GM21515 (cell line): Measurements from ENCODE around the gene EVPL.
"Not testable (repeated sequence)": the region's sequence is repeated elsewhere in the genome, so short reads cannot be mapped to it uniquely, and the experiment has no call there.

Experiments used
- ATAC-seq: cut with Tn5 transposase; IDR thresholded peaks from one replicate; pipeline ENCODE4 v1.9.1; 2021; ENCODE audit not compliant: unreplicated experiment

Gene EVPL

DNA sequence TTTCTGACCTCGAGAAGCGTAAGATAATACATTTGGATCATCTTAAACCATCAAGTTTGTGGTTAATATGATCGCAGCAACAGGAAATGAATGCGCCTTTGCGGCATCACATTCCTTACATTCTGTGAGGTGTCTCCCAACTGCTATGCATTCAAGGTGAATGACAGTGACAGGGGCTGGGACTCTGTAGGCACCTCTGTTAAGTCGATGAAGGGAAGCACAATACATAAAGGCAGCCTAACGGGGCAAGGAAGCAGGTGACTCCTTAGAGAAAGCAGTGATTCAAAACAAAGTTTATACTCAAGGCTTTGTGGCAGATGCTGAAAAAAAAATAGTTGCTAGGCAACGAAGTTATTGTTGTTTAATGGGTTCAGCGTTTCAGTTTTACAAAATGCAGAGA lies 21.6 kb upstream of the EVPL start:
- no peak for ATAC-seq

DNA sequence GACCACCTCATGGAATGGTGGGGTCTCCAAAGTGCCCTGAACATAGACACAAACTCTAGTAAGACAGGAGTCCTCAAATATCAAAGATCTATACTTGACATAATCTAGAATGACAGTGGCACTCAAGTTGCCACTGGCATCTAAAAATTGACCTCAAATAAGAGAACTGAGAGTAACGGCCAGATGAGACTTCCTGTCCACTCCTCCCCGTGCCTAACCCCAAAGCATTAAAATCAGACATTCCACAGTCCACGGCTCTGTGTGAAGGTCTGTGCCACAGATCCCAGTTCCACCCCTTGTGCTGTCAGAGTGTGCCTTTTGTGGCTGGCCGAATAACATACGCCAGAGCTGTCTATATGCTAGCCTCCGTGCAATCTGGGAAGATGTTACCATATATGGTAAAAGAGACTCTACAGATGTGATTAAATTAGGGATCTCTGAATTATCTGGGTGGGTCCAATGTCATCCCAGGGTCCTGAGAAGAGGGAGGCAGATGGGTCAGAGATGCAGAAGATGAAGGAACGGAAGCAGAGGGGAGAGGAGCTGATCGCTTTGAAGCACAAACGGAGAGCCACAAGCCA lies 21.0 kb upstream of the EVPL start:
- ATAC-seq: no peak

DNA sequence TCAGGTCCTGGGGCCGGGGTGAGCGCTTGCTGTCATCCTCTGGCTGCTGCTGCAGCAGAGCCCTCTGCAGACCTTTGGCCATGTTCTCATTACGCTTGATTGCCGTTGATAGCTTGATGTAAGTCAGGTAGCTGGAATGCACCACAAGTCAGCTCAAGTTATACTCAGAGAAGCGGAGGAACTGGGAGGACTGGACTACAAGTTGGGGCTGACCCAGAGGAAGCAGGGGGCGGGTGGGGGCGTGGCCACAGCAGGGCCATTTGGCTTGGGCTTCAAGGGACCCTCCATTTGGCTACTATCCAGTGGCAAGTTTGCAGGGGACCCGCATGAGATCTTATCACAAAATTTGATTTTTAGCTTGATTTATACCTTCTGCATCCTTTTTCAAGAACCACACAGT lies 19.0 kb upstream of the EVPL start:
- ATAC-seq: no peak

DNA sequence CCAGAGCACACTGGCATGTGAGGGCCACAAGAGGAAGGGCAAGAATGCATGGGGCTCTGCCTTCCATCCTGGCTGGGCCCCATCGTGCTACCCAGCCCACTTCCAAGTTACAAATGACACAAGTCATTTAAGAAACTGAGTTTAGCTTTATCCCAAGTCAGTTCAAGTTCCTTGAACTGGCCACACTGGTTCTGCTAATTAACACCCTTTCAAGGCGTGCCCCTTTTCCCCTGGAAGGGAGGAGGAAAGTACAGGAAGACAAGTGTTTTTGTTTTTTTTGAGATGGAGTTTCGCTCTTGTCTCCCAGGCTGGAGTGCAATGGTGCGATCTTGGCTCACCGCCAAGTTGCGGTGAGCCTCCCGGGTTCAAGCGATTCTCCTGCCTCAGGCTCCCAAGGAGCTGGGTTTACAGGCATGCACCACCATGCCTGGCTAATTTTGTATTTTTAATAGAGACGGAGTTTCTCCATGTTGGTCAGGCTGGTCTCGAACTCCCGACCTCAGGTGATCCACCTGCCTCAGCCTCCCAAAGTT lies 17.4 kb upstream of the EVPL start:
- ATAC-seq: not testable (repeated sequence)

DNA sequence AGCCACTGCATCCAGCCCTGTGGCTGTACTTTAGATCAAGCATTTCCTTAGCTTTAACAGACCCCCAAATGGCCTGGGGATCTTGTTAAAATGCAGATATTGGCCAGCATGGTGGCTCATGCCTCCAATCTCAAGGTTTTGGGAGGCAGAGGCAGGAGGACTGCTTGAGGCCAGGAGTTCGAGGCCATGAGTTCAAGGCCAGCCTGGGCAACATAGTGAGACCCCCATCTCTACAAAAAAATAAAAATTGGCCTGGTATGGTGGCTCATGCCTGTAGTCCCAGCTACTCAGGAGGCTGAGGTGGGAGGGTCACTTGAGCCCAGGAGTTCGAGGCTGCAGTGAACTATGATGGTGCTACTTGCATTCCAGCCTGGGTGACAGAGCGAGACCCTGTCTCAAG lies 15.8 kb upstream of the EVPL start:
- not testable (repeated sequence) for ATAC-seq

DNA sequence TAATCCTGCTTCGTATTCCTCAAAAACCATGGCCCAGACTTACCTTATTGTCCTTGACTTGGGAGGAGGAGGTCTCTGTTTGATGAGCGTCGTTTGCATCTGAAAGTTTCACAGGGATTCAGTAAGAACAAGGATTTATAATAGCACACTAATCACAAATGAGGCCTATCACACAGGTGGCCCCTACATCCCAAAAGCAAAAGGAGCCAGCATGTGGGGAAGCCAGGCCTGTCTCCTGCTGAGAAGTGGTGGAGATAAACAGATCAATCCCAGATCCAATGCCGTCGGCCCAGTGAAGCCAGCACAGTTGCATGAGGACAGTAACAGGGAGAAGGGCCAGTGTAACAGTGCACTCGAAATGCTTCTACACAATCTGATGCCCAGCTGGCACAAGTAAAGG lies 13.3 kb upstream of the EVPL start:
- ATAC-seq: no peak

DNA sequence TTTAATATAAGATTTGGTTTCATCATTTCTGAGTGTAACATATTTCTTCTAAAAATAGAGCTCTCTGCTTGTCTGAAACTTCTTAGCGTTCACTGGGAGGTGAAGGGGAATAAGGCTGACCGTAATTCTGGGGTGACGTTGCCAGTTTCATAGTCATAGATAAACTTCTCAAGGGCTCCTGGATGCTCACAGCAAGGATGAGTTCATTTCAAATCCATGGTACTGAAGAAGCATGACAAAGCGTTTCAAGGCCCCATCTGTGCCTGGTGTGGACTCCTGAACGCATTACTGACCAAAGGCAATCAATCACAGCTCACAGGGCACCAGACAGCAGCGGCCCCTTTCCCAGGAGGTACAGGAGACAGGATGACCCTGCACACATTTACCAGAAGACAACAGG lies 12.0 kb upstream of the EVPL start:
- ATAC-seq: no peak

DNA sequence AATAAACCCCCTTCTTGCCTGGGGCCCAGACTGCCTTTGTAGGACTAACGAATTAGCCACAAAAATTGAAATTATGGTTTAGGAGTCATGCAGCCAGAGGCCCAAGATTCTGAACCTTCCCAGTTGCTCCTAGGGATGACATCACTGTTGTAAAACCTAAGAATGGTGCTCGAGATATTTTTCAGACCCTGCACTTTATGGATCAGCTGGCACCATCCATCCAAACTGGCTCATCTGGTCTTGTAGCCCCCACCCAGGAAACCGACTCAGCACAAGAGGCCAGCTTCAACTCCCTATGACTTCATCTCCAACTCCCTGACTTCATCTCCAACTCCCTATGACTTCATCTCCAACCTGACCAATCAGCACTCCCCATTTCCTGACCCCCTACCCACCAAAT lies 10.9 kb upstream of the EVPL start:
- ATAC-seq: no peak

DNA sequence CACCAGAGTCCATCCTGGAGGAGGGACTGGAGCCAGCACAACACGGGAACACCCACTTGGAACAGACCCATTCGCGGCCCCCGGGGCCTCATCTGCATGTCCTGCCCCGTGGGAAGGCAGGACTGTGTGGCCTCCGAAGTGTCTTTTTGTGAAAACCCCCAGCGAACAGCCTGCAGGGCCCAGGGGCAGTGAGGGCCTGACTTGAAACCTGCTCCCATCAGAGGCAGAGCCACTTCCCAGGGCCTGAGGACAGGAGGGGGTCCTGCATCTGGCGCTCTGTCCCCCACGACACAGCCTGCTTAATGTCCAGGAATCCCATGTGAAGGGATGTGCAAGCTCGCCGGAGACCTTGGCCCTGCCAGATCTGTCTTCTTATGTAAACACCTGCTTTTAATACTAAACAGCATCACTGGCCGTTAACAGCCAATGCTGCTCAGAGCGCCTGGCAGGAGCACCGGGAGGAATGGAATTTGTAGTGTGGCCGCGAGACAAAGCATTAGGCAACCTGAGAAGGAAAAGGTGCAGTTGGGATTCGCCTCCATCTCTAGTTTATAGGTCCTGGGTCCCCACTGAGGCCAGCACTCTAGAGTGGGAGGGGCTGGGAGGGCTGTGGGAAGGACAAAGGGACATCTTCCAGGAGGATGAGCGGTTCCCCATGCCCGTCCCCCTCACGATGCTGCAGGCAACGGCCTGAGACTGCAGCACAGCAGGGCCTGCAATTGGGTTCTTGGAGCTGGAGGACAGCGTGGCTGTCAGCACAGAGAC lies 9.6 kb upstream of the EVPL start:
- ATAC-seq: no peak

DNA sequence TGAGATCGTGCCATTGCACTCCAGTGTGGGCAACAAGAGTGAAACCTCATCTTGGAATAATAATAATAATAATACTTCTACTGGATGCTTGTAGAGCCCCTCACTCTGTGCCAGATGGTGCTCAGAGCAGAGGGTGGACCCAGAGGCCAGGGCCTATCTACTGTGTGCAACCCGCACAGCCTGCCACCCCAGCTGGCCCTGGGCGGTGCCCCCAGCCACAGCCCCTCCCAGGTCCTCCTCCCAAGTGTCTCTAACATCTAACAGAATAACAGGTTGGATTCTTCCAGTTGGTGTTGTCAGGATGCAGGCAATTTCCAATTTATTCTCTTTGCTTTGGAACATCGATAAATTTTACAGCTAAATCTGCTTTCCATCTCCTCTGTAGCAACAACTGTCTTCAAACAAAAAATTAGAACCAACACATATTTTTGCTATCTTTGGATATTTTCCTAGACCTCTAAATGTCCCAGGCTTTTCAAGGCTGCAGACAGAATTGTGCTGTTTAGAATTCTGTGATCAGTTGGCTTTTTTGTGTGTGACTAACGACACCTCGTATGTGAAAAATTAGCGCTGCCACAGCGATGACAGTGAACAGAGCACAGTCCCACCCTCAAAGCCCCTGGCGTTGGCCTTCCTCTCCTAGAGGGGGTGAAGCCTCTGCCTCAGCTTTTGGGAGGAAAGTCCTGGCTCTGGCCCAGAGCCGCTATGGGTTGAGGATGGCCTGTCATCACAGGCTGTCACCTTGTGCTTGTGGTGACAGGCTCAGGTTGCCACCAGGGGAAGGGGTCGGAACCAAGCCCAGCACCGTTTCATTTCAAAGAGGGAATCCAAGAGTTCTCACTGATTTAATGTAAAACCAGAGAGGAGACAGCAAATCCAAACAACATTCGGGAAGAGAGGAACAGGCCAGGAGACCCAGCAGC lies 7.6 kb upstream of the EVPL start:
- no peak for ATAC-seq

DNA sequence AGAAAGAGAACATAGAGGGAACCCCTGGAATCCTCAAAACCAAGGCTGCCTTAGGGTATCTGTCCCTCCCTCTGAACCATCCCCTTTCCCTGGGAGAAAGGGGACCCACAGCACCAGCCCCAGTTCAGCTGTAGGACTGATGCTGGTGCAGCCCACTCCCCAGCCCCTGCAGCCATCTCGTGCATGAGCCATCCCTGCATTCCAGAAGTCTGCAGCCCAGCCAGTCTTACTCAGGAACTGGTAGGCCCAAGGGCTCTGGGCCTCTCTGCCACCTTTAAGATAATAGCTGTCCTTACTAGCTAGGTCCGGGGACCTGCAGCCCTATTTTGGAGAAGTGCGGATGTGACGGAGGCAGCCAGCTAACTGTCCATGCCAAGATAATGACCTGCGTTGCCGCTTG lies 6.0 kb upstream of the EVPL start:
- no peak for ATAC-seq

DNA sequence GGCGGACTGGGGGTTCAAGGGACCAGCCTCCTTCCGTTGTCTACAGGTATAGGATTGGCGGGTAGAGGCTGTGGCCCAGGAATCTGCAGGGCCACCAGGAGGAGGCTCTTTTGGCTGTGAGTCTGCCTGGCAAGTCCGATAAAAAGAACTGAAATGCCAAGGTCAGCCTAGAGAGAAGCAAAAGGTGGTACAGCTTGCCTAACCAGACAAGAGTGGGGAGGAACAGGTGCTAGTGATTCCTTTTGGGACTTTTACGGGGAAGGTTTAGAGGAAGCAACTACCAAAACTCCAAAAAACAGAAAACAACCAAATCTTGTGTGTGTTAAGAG lies 5.6 kb upstream of the EVPL start:
- ATAC-seq: no peak

DNA sequence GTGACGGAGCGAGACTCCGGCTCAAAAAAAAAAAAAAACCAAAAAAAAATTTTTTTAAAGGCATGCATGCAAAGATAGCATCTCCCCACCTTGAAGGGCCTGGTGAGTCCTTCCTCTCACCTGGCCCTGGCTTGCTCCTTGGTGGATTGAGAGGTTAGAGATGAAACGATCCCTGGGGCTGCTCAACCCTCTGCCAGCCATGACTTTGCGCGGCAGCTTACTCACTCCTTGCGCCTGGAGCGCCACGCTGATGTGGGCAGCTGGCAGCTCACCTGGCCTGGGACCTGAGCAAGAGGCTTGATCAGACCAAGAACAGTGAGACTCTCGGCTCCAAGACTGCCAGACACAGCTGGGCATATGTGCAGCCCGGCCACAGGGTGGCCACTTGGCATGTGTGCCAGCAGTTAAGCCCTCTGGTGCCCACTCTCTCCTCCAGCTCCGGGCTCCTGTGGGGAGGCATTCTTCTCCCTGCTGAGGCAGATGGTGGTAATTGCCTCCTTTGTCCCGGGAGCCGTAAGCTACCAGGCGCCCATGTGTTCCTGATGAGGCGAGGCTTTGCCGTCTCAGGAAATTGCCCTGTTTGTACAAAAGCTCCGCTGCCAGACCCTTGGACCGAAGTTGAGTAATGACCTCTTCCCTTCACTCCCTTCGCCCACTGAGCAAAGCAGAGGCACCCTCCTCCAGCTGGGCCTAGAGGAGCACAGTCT lies 5.1 kb upstream of the EVPL start:
- ATAC-seq: no peak

DNA sequence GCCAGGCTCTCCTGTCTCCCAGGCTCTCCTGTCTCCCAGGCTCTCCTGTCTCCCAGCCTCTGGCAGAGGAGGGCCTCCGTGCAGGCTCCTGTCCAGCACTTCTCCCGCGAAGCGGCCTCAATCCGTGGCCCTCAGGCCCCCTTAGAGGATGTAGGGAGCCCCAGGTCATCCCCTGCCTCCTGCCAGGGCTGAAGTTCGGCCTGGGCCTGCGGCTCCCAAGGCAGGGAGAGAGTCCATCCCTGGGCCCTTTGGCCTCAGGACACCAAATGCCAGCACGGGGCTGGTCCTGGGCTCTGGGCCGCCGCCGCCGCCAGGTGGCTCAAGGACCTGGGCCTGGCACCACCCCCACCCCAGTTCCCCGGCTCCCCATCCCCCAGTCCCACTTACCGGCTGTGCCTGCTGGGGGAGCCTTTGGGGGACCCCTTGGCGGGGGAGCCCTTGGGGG lies 370 bp downstream of the EVPL start:
- no peak for ATAC-seq

DNA sequence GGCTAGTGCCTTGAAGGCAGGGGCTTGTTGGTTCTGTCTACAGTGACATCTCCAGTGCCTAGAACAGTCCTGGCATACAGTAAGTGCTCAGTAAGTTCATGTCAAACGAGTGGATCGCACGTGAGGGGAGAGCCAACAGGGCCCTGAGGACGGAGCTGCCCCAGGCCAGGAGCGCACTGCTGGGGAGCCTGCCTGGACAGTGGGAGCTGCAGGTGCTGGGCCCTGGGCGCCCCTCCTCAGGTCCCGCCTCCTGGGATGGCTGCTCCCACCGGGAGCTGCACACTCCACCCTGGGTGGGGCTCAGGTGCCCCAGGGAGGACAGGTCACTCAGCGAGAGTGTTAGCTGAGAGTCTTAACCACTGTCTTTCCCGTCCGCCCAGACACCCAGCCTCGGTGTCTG lies 1.8 kb downstream of the EVPL start:
- ATAC-seq: no peak

DNA sequence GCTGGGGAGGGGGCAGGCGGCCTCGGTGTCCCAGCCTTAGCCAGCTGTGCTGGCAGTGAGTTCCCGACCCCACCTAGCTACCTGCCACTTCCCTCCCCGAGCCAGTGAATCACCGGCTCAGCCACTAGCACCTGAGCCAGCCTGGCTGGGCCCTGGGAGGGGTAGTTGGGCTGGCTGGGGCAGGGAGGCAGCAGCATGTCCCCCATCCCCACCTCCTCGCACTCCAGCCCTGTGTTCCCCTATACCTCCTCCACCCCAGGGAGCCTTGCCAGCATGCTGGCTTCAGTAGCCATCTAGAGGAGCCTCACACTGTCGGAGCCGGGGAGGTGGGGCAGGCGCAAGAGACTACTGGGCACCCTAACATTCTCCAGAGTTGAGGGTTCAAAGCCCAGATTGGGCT lies 2.8 kb downstream of the EVPL start:
- ATAC-seq: no peak

DNA sequence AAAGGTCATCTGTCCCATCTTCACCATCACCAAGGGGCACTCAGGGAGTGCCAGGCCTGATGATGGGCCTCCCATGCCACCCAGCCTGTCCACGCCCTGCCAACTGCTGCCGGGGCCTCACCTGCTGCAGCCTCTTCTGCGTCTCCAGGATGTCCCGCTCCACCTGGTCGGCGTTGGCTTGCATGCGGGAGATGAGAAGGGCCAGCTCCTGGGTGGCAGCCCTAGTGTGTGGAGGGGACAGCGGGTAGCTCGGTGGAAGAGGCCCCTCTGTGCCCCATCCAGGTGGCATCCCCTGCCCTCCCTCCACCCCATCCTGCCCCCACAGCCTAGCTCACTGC lies 3.2 kb downstream of the EVPL start:
- ATAC-seq: no peak

DNA sequence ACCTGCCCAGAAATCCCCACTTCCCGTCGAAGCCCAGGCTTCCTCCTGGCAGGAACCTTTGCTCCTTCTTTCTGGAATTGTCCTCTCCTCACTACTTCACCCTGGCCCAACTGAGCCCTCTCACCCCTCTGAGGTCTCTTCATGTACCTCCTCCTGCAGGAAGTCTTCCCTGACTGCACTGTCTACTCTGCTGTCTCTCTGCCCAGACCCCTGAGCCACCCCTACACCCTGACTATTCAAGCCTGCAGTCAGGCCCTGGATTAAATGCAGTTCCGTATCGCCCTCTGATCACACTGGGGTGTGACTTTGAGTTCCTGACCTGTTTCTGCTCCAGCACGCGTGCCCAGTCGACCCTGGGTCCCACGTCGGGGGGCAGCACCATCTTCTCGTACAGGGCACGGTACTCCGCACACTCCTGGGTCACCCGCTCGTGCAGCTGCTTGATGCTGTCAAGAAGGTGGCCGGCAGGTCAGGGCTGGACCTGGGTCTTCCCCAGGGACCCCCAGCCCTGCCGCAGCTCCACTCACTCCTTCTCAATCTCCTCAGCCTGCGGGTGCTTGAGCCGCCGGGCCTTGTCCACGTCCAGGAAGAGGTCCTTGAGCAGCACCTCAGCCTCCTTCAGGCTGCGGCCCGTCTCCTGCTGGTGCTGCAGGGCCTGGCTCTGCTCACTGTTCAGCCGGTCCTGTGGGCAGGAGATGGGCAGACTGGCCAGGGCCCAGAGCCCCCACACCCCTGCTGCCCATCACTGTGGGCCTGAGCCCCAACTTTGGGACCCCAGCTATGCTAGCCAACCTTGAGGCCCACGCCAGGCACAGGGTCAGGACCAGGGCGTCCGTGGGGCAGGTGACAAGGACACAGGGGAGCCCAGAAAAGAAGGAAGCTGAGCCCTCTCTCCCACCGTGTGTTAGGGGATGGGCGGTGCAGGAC lies 3.9 kb downstream of the EVPL start:
- ATAC-seq: no peak

DNA sequence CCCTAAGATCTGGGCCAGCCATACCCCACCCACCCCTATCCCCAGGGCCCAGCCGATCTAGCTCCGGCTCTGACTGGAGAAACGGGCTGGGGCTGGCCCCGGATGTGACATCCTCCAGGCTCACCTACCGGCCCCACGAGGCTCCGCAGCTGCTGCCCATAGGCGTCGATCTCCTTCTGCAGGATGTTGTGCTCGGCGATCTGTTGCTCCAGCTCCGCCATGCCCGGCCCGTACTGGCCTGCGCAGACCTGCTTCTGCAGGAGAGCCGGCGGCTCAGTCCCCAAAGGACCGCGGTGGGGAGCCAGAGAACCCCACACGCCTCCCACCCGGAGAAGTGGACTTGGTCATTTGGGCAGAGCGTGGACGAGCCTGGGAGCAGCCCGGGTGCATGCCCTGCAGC lies 4.8 kb downstream of the EVPL start:
- ATAC-seq: no peak

DNA sequence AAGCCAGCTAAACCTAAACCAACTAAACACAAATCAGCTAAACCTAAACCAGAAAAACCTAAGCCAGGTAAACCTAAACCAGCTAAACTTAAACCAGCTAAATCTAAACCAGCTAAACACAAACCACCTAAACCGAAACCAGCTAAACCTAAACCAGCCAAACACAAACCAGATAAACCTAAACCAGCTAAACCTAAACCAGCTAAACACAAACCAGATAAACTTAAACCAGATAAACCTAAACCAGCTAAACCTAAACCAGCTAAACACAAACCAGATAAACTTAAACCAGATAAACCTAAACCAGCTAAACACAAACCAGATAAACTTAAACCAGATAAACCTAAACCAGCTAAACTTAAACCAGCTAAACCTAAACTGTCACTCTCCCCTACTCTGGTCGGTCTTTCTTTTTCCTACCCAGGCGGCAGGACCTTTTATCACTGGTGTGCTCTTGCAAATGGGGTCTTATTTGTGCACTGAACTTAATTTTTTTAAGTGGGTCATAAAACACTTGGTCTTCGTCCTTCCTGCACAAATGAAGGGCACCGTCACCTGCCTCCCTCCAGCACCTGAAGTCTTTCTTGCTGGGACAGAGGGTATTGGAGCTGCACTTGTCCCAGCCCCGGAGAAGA lies 7.2 kb downstream of the EVPL start:
- no peak for ATAC-seq
